NK-92 (cell line): ENCODE data around the gene MICA.
"Not testable (repeated sequence)": the region's sequence is repeated elsewhere in the genome, so short reads cannot be mapped to it uniquely, and the experiment has no call there.

Experiments
- DNase-seq: peaks from one replicate; lab custom pipeline; 2025; ENCODE audit not compliant: unreplicated experiment; lab: John Stamatoyannopoulos, UW

MICA gene

DNA sequence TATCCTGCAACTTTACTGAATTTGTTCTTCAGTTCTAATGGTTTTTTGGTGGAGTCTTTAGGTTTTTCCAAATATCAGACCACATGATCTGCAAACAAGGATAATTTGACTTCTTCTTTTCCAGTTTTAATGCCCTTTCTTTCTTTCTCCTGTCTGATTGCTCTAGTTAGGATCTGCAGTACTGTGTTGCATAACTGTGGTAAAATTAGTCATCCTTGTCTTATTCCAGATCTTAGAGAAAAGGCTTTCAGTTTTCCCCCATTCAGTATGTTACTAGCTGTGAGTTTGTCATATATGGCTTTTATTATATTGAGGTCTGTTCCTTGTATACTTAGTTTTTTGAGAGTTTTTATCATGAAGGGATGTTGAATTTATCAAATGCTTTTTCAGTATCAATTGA, 4.3 kb downstream of the MICA start:
- DNase-seq = no peak

DNA sequence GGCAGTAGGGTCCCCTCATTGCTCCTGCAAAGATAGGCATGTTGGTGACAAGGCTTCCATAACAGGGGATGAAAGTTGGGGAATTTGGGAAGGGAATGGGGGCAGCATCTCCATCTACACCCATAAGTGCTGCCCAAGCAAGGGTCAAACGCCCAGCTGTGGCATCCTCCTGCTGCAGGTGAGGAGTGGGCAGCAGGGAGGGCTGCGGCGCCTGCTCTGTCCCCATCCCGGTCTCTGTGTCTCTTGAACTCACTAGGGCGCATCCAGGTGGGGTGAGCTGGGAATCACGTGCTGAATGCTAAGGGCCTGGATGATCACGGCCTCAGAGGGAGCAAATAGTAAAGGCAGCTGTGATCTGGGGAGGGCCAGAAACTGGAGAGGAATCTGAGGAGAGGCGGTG, 9.1 kb downstream of the MICA start:
- DNase-seq = no peak

- not testable (repeated sequence) for DNase-seq
Observed at GRCh38 chr6:31414148-31414770, 10.9 kb downstream of the MICA start.

DNA sequence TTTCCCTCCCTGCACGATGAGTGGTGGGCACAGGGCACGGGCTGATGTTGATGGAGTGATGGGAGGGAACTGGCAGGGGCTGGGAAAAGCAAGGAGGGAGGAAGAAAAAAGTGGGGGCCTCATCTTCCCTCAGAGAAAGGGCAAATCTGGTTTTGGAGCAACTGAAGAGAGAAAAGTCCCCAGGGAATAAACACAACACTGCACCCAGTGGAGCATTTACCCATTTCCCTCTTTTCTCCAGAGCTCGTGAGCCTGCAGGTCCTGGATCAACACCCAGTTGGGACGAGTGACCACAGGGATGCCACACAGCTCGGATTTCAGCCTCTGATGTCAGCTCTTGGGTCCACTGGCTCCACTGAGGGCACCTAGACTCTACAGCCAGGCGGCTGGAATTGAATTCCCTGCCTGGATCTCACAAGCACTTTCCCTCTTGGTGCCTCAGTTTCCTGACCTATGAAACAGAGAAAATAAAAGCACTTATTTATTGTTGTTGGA, 11.4 kb downstream of the MICA start:
- DNase-seq = no peak

GRCh38 chr6:31416394-31417014, 13.1 kb downstream of the MICA start:
- DNase-seq = no peak

DNA sequence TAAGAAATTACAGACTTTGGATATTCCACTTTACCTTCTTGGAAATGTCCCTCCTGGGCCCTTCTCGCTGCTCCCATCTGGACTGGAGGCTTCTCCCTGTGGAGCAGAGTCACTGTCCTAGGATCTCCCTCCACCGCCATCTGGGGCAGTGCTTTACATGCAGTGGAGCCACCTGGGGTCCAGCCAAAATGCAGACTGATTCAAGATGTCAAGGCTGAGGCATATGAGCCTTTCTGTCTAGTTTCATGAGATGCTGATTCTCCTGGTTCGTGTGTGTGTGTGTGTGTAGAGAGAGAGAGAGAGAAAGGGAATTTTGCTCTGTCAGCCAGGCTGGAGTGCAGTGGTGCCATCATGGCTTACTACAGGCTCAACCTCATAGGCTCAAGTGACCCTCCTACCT, 14.9 kb downstream of the MICA start:
- no peak for DNase-seq

- DNase-seq = no peak
Observed at GRCh38 chr6:31419842-31420241, 16.4 kb downstream of the MICA start.

- no peak for DNase-seq
Observed at GRCh38 chr6:31420546-31420945, 17.2 kb downstream of the MICA start.

- DNase-seq = no peak
Observed at GRCh38 chr6:31422587-31422986, 19.2 kb downstream of the MICA start.

DNA sequence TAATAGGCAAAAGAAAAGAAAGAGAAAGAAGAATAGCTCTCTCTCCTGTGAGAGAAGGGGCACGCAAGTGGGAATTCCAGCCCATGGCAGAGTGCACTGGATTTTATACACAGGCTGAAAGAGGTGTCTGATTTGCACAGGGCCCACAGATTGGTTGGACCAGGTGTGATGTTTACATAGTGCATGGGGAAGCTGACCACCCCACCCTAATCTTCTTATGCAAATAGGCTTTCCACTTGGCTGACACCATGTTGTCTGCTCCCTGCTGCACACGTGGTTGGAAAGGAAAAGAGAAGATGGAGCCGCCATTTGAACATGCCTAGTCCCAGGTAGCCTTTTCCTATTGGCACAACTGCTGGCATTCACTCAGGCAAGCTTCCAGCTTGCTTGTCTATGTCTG, 20.2 kb downstream of the MICA start:
- DNase-seq = no peak

DNA sequence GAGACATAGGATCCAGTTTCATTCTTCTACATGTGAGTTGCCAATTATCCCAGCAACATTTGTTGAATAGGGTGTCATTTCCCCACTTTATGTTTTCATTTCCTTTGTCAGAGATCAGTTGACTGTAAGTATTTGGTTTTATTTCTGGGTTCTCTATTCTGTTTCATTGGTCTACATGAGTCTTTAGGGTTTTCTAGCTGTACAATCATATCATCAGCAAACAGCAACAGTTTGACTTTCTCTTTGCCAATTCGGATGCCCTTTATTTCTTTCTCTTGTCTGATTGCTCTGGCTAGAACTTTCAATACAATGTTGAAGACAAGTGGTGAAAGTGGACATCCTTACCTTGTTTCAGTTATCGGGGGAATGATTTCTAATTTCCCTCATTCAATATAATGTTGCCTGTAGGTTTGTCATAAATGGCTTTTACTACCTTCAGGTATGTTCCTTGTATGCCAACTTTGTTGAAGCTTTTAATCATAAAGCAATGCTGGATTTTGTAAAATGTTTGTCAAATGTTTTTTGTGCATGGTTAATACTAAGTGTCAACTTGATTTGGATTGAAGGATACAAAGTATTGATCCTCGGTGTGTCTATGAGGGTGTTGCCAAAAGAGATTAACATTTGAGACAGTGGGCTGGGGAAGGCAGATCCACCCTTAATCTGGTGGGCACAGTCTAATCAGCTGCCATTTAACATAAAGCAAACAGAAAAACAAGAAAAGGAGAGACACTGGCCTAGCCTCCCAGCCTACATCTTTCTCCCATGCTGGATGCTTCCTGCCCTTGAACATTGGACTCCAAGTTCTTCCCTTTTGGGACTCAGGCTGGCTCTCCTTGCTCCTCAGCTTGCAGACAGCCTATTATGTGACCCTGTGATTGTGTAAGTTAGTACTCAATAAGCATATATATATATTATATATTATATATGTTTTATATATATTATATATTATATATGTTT, 23.3 kb downstream of the MICA start:
- DNase-seq = no peak

- DNase-seq = no peak
Observed at GRCh38 chr6:31430449-31430848, 27.1 kb downstream of the MICA start.

GRCh38 chr6:31435051-31435450, 31.7 kb downstream of the MICA start:
- not testable (repeated sequence) for DNase-seq

- DNase-seq = no peak
Observed at GRCh38 chr6:31438222-31438621, 34.8 kb downstream of the MICA start.

GRCh38 chr6:31438677-31439076, 35.3 kb downstream of the MICA start:
- DNase-seq = no peak

DNA sequence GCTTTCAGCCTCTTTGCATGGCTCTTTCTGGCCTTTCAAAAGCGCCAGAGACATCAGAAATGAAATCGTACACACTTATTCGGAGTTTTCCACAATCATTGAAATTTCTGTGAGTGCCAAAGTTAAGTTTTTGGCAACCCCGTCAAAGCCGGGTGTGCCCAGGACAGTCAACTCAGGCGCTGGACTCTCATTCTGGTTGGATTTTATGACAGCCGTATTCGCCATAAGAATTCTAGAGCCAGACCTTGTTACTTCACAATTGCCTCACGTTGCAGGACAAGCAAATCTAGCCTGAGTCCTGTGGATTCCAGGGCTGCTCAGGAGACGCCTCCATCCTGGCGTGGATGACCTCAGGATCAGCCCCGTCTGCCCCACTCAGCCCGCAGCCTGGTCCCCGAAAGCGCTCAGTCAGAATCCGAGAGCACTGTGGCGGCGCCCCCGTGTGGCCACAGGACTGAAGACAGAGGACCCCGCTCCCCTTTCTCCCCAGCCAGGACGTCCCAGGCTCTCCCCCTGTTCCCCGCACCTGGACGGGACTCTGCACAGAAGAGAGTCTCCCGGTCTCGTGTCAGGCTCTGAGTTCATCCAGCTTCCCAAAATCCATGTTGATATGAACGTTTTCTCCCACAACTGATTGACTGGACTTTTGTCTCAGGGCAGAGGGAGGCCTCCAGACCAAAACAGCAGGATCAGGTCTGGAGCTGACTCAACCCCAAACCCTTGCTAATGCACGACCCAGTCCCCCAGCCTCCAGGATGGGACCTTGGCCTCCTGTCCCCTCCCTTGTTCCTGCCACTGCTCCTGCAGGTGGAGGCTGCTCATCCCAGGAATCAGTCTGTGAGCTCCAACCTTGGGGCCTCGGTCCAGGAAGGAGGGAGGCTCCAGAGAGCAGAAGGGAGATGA, 38.2 kb downstream of the MICA start:
- no peak for DNase-seq

DNA sequence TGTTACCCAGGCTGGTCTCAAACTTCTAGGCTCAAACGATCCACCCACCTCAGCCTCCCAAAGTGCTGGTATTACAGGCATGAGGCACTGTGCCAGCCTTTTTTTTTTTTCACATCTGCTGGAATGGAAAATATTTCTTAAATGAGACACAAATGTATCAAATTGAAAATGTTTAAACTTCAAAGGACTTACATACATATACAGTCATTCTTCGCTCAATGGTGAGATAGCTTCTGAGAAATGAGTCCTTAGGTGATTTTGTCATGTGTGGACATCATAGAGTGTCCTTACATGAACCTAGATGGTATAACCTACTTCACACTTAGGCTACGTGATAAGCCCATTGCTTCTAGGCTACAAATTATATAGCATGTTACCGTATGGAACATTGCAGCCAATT, 43.1 kb downstream of the MICA start:
- DNase-seq = no peak

- not testable (repeated sequence) for DNase-seq
Observed at GRCh38 chr6:31446999-31447789, 43.8 kb downstream of the MICA start.

- no peak for DNase-seq
Observed at GRCh38 chr6:31450751-31451150, 47.4 kb downstream of the MICA start.

DNA sequence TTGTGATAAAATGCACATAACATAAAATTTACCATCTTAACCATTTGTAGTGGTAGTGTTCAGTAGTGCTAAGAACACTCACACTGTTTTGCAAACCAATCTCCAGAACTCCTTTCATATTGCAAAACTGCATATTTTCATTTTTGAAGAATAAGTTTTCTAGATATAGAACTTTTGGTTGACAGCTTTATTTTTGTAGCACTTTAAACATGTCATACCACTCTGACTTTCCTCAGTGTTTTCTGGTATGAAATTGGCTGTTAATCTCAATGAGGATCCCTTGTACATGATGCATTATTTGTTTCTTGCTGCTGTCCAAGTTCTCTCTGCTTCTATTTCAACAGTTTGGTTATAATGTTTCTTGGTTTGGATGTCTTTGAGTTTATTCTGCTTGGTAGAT, 49.5 kb downstream of the MICA start:
- no peak for DNase-seq
